ENCODE results near the gene DNPH1. TPM values are rescaled to one million over a fixed set of nuclear protein-coding genes. Genes with fewer than 3 reads are reported as not detected.

DNPH1 gene
- polyA plus RNA-seq, 2 donors: 62.3 to 115 TPM

- no peak overlapping the region for H3K4me3 ChIP-seq (ENCODE audit: low read depth in 1 of 2, low read length in 2 of 2)
- H3K9me3 ChIP-seq (ENCODE audit: control insufficient read depth in 2 of 2, insufficient read depth in 1 of 2, low read depth in 1 of 2, low read length in 1 of 2): no peaks in the 10 kb centered on the region
- 67 to 76% methylated on average over 5 of the region's 5 CpGs for WGBS, 2 donors
- H3K4me1 ChIP-seq (ENCODE audit: control insufficient read depth in 2 of 2, insufficient read depth in 2 of 2, low read length in 1 of 2): no peaks in the 10 kb centered on the region
- no peak overlapping the region for H3K27ac ChIP-seq (ENCODE audit: low read depth in 2 of 2, low read length in 1 of 2)
- H3K27me3 ChIP-seq (ENCODE audit: control insufficient read depth in 1 of 2, insufficient read depth in 2 of 2, low read length in 2 of 2): no peaks in the 10 kb centered on the region
- peaks cover 5 to 46% of the 10 kb centered on the region in 2 donors for H3K36me3 ChIP-seq (ENCODE audit: control insufficient read depth in 2 of 2, insufficient read depth in 2 of 2, low read length in 1 of 2)
Observed at GRCh38 chr6:43217351-43217750, 11.9 kb downstream of the DNPH1 start.

DNA sequence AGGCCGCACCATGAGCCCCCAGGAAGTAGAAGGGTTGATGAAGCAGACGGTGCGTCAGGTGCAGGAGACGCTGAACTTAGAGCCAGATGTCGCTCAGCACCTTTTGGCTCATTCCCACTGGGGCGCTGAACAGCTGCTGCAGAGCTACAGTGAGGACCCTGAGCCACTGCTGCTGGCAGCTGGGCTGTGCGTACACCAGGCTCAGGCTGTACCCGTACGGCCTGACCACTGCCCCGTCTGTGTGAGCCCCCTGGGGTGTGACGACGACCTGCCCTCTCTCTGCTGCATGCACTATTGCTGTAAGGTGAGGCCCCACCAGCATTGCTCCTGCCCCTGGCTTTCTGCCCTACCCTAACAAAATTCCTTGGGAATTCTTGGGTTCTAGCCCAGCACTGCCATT lies 13.1 kb downstream of the DNPH1 start:
- no peak overlapping the region for H3K27ac ChIP-seq (ENCODE audit: low read depth in 2 of 2, low read length in 1 of 2)
- WGBS, 2 donors: 89% methylated on average over 12 of the region's 12 CpGs
- no peaks in the 10 kb centered on the region for H3K9me3 ChIP-seq (ENCODE audit: control insufficient read depth in 2 of 2, insufficient read depth in 1 of 2, low read depth in 1 of 2, low read length in 1 of 2)
- no peaks in the 10 kb centered on the region for H3K27me3 ChIP-seq (ENCODE audit: control insufficient read depth in 1 of 2, insufficient read depth in 2 of 2, low read length in 2 of 2)
- H3K4me3 ChIP-seq (ENCODE audit: low read depth in 1 of 2, low read length in 2 of 2): no peak overlapping the region
- H3K4me1 ChIP-seq (ENCODE audit: control insufficient read depth in 2 of 2, insufficient read depth in 2 of 2, low read length in 1 of 2): no peaks in the 10 kb centered on the region
- peaks cover 5 to 43% of the 10 kb centered on the region in 2 donors for H3K36me3 ChIP-seq (ENCODE audit: control insufficient read depth in 2 of 2, insufficient read depth in 2 of 2, low read length in 1 of 2)

DNA sequence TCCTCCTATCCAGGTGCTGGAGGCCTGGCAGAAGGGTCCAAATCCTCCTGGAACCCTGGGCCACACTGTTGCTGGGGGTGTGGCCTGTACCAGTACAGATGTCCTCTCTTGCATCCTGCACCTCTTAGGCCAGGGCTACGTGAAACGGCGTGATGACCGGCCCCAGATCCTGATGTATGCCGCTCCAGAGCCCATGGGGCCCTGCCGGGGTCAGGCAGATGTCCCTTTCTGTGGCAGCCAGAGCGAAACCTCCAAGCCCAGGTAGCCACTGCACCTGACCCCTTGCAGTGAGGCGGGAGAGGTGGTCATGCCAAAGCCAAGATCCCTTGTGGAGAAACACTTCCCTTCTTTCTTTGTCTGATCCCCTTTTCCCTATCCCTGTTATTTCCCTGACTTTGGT lies 14.2 kb downstream of the DNPH1 start:
- H3K36me3 ChIP-seq (ENCODE audit: control insufficient read depth in 2 of 2, insufficient read depth in 2 of 2, low read length in 1 of 2): peaks cover 5 to 32% of the 10 kb centered on the region in 2 donors
- WGBS, 2 donors: 95 to 97% methylated on average over 8 of the region's 8 CpGs

GRCh38 chr6:43213431-43213830 lies 15.8 kb downstream of the DNPH1 start:
- Histone ChIP-seq H3K9me3 (ENCODE audit: control insufficient read depth in 2 of 2, insufficient read depth in 1 of 2, low read depth in 1 of 2, low read length in 1 of 2) (no peaks in the 10 kb centered on the region), H3K27ac (ENCODE audit: low read depth in 2 of 2, low read length in 1 of 2) (no peak overlapping the region), H3K27me3 (ENCODE audit: control insufficient read depth in 1 of 2, insufficient read depth in 2 of 2, low read length in 2 of 2) (no peaks in the 10 kb centered on the region), H3K36me3 (ENCODE audit: control insufficient read depth in 2 of 2, insufficient read depth in 2 of 2, low read length in 1 of 2) (peaks cover 5 to 26% of the 10 kb centered on the region in 2 donors), H3K4me1 (ENCODE audit: control insufficient read depth in 2 of 2, insufficient read depth in 2 of 2, low read length in 1 of 2) (no peaks in the 10 kb centered on the region), H3K4me3 (ENCODE audit: low read depth in 1 of 2, low read length in 2 of 2) (no peak overlapping the region)
- 88 to 91% methylated on average over 11 of the region's 11 CpGs for WGBS, 2 donors

More for the DNA sequence above, 14.2 kb downstream of the DNPH1 start:
- Histone ChIP-seq H3K27me3 (ENCODE audit: control insufficient read depth in 1 of 2, insufficient read depth in 2 of 2, low read length in 2 of 2) (no peaks in the 10 kb centered on the region), H3K4me1 (ENCODE audit: control insufficient read depth in 2 of 2, insufficient read depth in 2 of 2, low read length in 1 of 2) (no peaks in the 10 kb centered on the region), H3K4me3 (ENCODE audit: low read depth in 1 of 2, low read length in 2 of 2) (no peak overlapping the region), H3K9me3 (ENCODE audit: control insufficient read depth in 2 of 2, insufficient read depth in 1 of 2, low read depth in 1 of 2, low read length in 1 of 2) (no peaks in the 10 kb centered on the region), H3K27ac (ENCODE audit: low read depth in 2 of 2, low read length in 1 of 2) (no peak overlapping the region)

GRCh38 chr6:43211955-43212354 lies 17.3 kb downstream of the DNPH1 start:
- 67 to 73% methylated on average over 1 of the region's 1 CpG for WGBS, 2 donors
- H3K36me3 ChIP-seq (ENCODE audit: control insufficient read depth in 2 of 2, insufficient read depth in 2 of 2, low read length in 1 of 2): peaks cover 5 to 24% of the 10 kb centered on the region in 2 donors

DNA sequence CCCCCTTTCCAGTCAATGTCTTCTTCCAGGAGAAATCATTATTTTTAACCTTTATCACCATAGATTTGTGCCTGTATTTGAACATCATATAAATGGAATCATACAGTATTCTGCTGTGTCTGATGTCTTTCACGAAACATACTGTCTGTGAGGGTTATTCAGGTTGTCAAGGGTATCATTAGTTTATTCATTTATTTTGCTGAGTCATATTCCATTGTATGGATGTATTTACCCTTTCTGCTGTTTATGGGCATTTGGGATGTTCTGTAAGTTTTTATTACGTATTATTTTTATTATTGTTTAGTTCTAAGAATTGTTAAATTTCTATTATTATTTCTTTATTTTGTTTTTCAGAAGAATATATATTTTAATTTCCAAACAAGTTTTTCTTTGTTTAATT lies 22.0 kb downstream of the DNPH1 start:
- no peaks in the 10 kb centered on the region for H3K4me1 ChIP-seq (ENCODE audit: control insufficient read depth in 2 of 2, insufficient read depth in 2 of 2, low read length in 1 of 2)
- H3K27me3 ChIP-seq (ENCODE audit: control insufficient read depth in 1 of 2, insufficient read depth in 2 of 2, low read length in 2 of 2): no peaks in the 10 kb centered on the region
- peaks cover 4 to 24% of the 10 kb centered on the region in 2 donors for H3K36me3 ChIP-seq (ENCODE audit: control insufficient read depth in 2 of 2, insufficient read depth in 2 of 2, low read length in 1 of 2)
- 86 to 90% methylated on average over 2 of the region's 2 CpGs for WGBS, 2 donors
- H3K9me3 ChIP-seq (ENCODE audit: control insufficient read depth in 2 of 2, insufficient read depth in 1 of 2, low read depth in 1 of 2, low read length in 1 of 2): no peaks in the 10 kb centered on the region
- no peak overlapping the region for H3K4me3 ChIP-seq (ENCODE audit: low read depth in 1 of 2, low read length in 2 of 2)
- no peak overlapping the region for H3K27ac ChIP-seq (ENCODE audit: low read depth in 2 of 2, low read length in 1 of 2)

More at GRCh38 chr6:43211955-43212354, 17.3 kb downstream of the DNPH1 start:
- no peak overlapping the region for H3K27ac ChIP-seq (ENCODE audit: low read depth in 2 of 2, low read length in 1 of 2)
- no peak overlapping the region for H3K4me3 ChIP-seq (ENCODE audit: low read depth in 1 of 2, low read length in 2 of 2)
- no peaks in the 10 kb centered on the region for H3K9me3 ChIP-seq (ENCODE audit: control insufficient read depth in 2 of 2, insufficient read depth in 1 of 2, low read depth in 1 of 2, low read length in 1 of 2)
- no peaks in the 10 kb centered on the region for H3K27me3 ChIP-seq (ENCODE audit: control insufficient read depth in 1 of 2, insufficient read depth in 2 of 2, low read length in 2 of 2)
- no peaks in the 10 kb centered on the region for H3K4me1 ChIP-seq (ENCODE audit: control insufficient read depth in 2 of 2, insufficient read depth in 2 of 2, low read length in 1 of 2)

- 95 to 96% methylated on average over 10 of the region's 10 CpGs for WGBS, 2 donors
- Histone ChIP-seq H3K4me1 (ENCODE audit: control insufficient read depth in 2 of 2, insufficient read depth in 2 of 2, low read length in 1 of 2) (no peaks in the 10 kb centered on the region), H3K4me3 (ENCODE audit: low read depth in 1 of 2, low read length in 2 of 2) (no peak overlapping the region), H3K36me3 (ENCODE audit: control insufficient read depth in 2 of 2, insufficient read depth in 2 of 2, low read length in 1 of 2) (peaks cover 7 to 24% of the 10 kb centered on the region in 2 donors), H3K27ac (ENCODE audit: low read depth in 2 of 2, low read length in 1 of 2) (no peak overlapping the region), H3K27me3 (ENCODE audit: control insufficient read depth in 1 of 2, insufficient read depth in 2 of 2, low read length in 2 of 2) (no peaks in the 10 kb centered on the region), H3K9me3 (ENCODE audit: control insufficient read depth in 2 of 2, insufficient read depth in 1 of 2, low read depth in 1 of 2, low read length in 1 of 2) (no peaks in the 10 kb centered on the region)
Observed at GRCh38 chr6:43205849-43206248, 23.4 kb downstream of the DNPH1 start.

DNA sequence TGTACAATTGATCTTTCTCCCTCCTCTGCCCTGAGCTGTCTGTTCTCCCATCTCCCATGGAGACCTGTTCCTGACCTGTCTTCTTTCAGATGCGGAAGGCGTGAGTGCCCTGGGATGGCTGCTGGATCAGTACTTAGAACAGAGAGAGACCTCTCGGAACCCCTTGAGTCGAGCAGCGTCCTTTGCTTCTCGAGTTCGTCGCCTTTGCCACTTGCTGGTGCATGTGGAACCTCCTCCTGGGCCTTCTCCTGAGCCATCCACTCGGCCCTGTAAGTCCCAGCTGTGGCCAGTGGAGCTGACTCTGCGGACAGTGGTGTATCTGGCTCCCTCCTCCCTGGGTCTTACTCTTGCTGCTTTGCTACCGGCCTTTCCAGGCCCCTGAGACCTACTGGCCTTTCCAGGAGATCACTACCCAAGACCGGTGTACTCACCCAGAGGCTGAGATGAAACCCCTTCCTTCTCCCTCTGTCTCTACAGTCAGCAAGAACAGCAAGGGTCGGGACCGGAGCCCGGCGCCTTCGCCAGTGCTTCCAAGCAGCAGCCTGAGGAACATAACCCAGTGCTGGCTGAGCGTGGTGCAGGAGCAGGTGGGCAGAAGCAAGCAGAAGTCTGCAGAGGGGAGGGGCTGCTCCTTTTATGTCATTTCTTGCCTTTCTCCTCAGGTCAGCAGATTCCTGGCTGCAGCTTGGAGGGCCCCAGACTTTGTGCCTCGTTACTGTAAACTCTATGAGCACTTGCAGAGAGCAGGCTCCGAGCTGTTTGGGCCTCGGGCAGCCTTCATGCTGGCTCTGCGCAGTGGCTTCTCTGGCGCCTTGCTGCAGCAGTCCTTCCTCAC lies 24.8 kb downstream of the DNPH1 start:
- Histone ChIP-seq H3K4me3 (ENCODE audit: low read depth in 1 of 2, low read length in 2 of 2) (no peak overlapping the region), H3K27ac (ENCODE audit: low read depth in 2 of 2, low read length in 1 of 2) (no peak overlapping the region), H3K4me1 (ENCODE audit: control insufficient read depth in 2 of 2, insufficient read depth in 2 of 2, low read length in 1 of 2) (no peaks in the 10 kb centered on the region), H3K36me3 (ENCODE audit: control insufficient read depth in 2 of 2, insufficient read depth in 2 of 2, low read length in 1 of 2) (peaks cover 10 to 35% of the 10 kb centered on the region in 2 donors), H3K27me3 (ENCODE audit: control insufficient read depth in 1 of 2, insufficient read depth in 2 of 2, low read length in 2 of 2) (no peaks in the 10 kb centered on the region), H3K9me3 (ENCODE audit: control insufficient read depth in 2 of 2, insufficient read depth in 1 of 2, low read depth in 1 of 2, low read length in 1 of 2) (no peaks in the 10 kb centered on the region)
- WGBS, 2 donors: 93 to 95% methylated on average over 23 of the region's 23 CpGs

DNA sequence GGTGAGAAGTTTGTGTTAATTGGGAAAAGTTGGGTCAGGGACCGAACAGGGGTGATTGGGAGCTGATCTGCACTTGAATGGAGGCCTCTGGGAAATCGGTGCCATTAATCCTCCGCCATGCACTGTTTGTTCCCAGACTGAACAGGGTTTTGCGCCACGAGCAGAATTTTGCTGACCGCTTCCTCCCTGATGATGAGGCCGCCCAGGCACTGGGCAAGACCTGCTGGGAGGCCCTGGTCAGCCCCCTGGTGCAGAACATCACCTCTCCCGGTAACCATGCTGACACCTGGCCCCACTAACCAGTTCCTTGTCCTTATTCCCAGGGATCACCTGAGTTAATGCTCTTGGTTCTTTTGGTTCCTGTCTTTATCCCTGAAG lies 25.6 kb downstream of the DNPH1 start:
- Histone ChIP-seq H3K4me3 (ENCODE audit: low read depth in 1 of 2, low read length in 2 of 2) (no peak overlapping the region), H3K36me3 (ENCODE audit: control insufficient read depth in 2 of 2, insufficient read depth in 2 of 2, low read length in 1 of 2) (peaks cover 10 to 37% of the 10 kb centered on the region in 2 donors), H3K27me3 (ENCODE audit: control insufficient read depth in 1 of 2, insufficient read depth in 2 of 2, low read length in 2 of 2) (no peaks in the 10 kb centered on the region), H3K9me3 (ENCODE audit: control insufficient read depth in 2 of 2, insufficient read depth in 1 of 2, low read depth in 1 of 2, low read length in 1 of 2) (no peaks in the 10 kb centered on the region), H3K27ac (ENCODE audit: low read depth in 2 of 2, low read length in 1 of 2) (no peak overlapping the region), H3K4me1 (ENCODE audit: control insufficient read depth in 2 of 2, insufficient read depth in 2 of 2, low read length in 1 of 2) (no peaks in the 10 kb centered on the region)
- WGBS, 2 donors: 95 to 96% methylated on average over 8 of the region's 8 CpGs

Data from esophagus (tissue), 2 donors.